BLaER1 treated with 17β-estradiol and CSF1 and Interleukin-3, amounts not matched to agents 10 nM and 100 nM (cell line): ENCODE results near the gene PKDCC.
"Not testable (repeated sequence)": the region's sequence is repeated elsewhere in the genome, so short reads cannot be mapped to it uniquely, and the experiment has no call there.

Source experiments
- H3K27ac ChIP-seq, 11 experiments: shearing (Covaris generic); formaldehyde crosslinking; 2 replicates each; pipeline ENCODE4 v1.8.1; 2022
- H3K27me3 ChIP-seq, 11 experiments: shearing (Covaris generic); formaldehyde crosslinking; 2 replicates each; pipeline ENCODE4 v1.8.1; 2022
- H3K36me3 ChIP-seq, 11 experiments: shearing (Covaris generic); formaldehyde crosslinking; 2 replicates each; pipeline ENCODE4 v1.8.1; 2022
- H3K4me1 ChIP-seq, 10 experiments: shearing (Covaris generic); formaldehyde crosslinking; 2 replicates each; pipeline ENCODE4 v1.8.1; 2022
- H3K4me2 ChIP-seq, 11 experiments: shearing (Covaris generic); formaldehyde crosslinking; 2 replicates each; pipeline ENCODE4 v1.8.1; 2022
- H3K4me3 ChIP-seq, 10 experiments: shearing (Covaris generic); formaldehyde crosslinking; 2 replicates each; pipeline ENCODE4 v1.8.1; 2022
- H3K9ac ChIP-seq, 11 experiments: shearing (Covaris generic); formaldehyde crosslinking; 2 replicates each; pipeline ENCODE4 v1.8.1; 2022
- H3K9me3 ChIP-seq, 11 experiments: shearing (Covaris generic); formaldehyde crosslinking; replicated peaks in 1 of 11; 2 replicates each; pipeline ENCODE4 v1.8.1; 2022
- H4K20me1 ChIP-seq, 11 experiments: shearing (Covaris generic); formaldehyde crosslinking; 2 replicates each; pipeline ENCODE4 v1.8.1; 2022
- Cebpa-rat ChIP-seq, 11 experiments: shearing (Covaris generic); IDR thresholded peaks; 2 replicates each; pipeline ENCODE4 v1.8.1; 2022

The PKDCC gene

DNA sequence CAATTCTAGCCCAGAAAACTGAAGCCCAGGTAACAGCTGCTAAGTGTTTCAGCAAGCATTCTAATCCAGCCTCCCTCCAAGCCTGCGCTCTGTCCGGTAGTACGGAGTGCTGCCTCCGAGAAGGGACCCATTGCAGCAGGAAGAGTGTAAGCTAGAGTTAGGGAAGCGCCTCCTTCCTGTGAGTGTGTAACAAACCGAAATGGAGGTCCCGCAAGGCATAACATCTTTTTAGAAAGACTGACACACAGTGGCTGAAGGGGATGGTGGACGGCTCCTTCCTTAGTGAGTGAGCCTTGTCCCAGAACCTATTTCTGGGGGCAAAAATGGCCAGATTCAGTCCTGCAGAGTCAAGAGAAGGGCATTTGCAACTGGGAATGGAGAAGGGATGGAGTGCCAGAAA is 12.2 kb downstream of the PKDCC start:
- Histone ChIP-seq H3K27ac (peak overlapping the region in 9 of 11 experiments; percentile 49 to 72 (median 65); a peak in 18 of 22 replicates), H4K20me1 (peaks cover 0 to 45% (median 0%) of the 10 kb centered on the region in 11 experiments; a peak in 8 of 22 replicates), H3K4me2 (peak overlapping the region; percentile 72 to 91 (median 84)), H3K4me1 (peaks cover 29 to 69% (median 63%) of the 10 kb centered on the region in 10 experiments), H3K4me3 (peak overlapping the region in 5 of 10 experiments; percentile 5 to 44 (median 28); a peak in 8 of 20 replicates), H3K9ac (peak overlapping the region in 9 of 11 experiments; percentile 13 to 69 (median 54); a peak in 15 of 22 replicates), H3K9me3 (no peaks in the 10 kb centered on the region), H3K36me3 (peaks cover 0 to 56% (median 41%) of the 10 kb centered on the region in 11 experiments; a peak in 19 of 22 replicates), H3K27me3 (no peaks in the 10 kb centered on the region)
- no peak for TF ChIP-seq Cebpa-rat (IDR thresholded peaks at IDR 0.05)

DNA sequence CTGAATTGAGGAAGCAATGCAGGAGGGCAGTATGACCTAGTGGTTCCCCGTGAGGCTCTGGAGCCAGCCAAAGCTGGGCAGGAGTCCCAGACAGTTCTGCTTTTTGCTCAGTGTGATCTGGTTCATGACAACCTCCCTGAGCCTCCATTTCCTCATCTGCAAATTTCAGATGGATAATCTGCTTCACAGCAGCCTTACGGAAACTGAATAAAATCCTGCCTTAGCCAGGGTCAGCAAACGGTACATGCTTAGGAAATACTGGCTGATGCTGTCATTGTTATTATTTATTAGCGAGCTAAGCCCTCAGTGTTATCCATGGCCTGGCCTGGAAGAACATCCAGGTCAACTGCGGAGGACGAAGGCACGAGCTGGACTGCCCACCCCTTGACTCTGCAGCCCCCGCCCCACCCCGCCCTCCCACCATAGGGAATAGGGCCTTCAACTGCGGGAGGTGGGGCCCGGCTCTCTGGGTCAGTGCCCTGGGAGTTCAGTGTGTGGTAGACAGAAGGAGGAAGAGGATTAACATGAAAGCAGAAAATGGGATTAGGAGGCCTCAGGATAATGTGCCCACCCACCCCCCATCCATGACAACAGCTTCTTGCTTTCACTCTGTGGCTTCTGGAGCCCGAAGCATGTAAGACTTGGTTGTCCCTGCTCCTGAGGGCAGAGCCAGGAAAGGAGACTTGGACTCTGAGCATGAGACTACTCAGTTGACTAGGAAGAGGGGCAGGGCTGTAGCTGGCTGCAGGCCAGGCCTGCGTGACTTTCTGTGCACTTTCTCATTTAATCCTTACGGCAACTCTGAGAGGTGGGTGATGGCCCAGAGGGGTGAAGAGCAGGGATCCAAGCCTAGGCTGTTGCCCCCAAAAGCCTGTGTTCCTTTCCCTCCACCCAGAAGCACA is 13.1 kb downstream of the PKDCC start:
- peak overlapping the region; percentile 72 to 91 (median 84) for H3K4me2 ChIP-seq
- no peaks in the 10 kb centered on the region for H3K27me3 ChIP-seq
- H3K4me3 ChIP-seq, result no peak overlapping the region
- no peaks in the 10 kb centered on the region for H3K9me3 ChIP-seq
- peaks cover 0 to 36% (median 0%) of the 10 kb centered on the region in 11 experiments; a peak in 6 of 22 replicates for H4K20me1 ChIP-seq
- H3K9ac ChIP-seq, result peak overlapping the region in 7 of 11 experiments; percentile 13 to 69 (median 54); a peak in 7 of 22 replicates
- H3K27ac ChIP-seq, result peak overlapping the region in 9 of 11 experiments; percentile 49 to 72 (median 65); a peak in 15 of 22 replicates
- peaks cover 23 to 60% (median 54%) of the 10 kb centered on the region in 10 experiments for H3K4me1 ChIP-seq
- no peak for TF ChIP-seq Cebpa-rat (IDR thresholded peaks at IDR 0.05)
- H3K36me3 ChIP-seq, result peaks cover 0 to 47% (median 32%) of the 10 kb centered on the region in 11 experiments; a peak in 19 of 22 replicates

DNA sequence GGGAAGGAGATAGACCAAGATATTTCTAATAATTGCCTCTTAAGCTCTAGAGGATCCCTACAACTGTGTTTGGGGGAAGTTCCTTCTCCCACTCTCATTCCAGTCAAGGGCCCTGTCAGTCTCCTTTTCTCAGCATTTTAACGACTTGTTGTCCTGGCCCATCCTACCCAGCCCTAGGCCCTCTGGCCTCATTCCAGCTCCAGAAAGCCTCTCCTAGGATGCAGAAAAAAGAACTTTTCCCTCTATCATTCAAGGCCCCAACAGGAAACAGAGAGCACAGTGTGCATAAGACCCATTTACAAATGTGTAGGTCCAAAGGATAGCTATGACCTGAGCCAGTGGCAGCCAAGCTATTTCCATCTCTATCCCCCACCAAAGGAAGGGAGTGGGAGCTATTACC is 14.0 kb downstream of the PKDCC start:
- H3K4me3 ChIP-seq, result no peak overlapping the region
- peaks cover 0 to 27% (median 0%) of the 10 kb centered on the region in 11 experiments; a peak in 5 of 22 replicates for H4K20me1 ChIP-seq
- TF ChIP-seq Cebpa-rat (IDR thresholded peaks at IDR 0.05), result no peak
- peaks cover 0 to 38% (median 23%) of the 10 kb centered on the region in 11 experiments; a peak in 19 of 22 replicates for H3K36me3 ChIP-seq
- no peak overlapping the region; a peak in 2 of 22 replicates for H3K27ac ChIP-seq
- no peaks in the 10 kb centered on the region for H3K9me3 ChIP-seq
- peaks cover 23 to 51% (median 46%) of the 10 kb centered on the region in 10 experiments for H3K4me1 ChIP-seq
- H3K27me3 ChIP-seq, result no peaks in the 10 kb centered on the region
- H3K9ac ChIP-seq, result no peak overlapping the region
- H3K4me2 ChIP-seq, result peak overlapping the region in 1 of 11 experiments; percentile 56; a peak in 2 of 22 replicates

DNA sequence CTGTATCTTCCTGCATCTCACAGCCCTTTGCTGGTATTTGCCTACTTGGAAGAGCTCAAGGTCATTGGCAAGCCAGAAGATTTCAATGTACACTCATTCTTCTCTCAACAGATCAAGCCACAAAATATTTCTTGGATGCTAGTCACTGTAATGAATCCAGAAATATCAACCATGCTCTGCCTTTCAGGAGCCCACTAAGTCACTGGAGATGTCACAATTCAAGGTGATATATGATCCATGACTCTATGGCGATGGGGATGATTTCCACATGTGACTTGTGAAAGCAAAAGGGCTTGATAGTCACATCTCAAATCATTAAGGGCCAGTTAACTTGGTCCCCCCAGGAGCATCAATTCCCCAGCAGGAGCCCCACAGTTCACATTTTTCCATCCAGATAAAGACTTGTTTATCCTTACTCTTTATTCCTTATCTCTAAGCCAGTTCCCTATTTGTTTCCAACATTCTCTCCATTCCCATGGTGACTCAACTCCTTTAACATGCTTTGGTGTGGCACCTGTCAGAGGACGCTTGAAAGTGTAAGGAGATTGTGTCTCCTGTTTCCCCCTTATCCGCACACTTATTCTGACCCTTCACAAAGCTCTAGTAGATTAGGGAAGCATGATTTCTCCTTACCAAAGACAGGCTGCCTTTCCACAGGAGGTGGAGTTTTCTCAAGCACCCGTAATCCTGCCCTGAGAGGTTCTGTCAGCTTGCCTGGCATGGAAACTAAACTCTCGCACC is 15.8 kb downstream of the PKDCC start:
- Histone ChIP-seq H3K27me3 (no peaks in the 10 kb centered on the region), H3K27ac (no peak overlapping the region), H3K36me3 (peaks cover 0 to 21% (median 7%) of the 10 kb centered on the region in 11 experiments; a peak in 13 of 22 replicates), H3K4me3 (no peak overlapping the region), H3K9ac (no peak overlapping the region), H3K4me2 (no peak overlapping the region), H4K20me1 (peaks cover 0 to 14% (median 0%) of the 10 kb centered on the region in 11 experiments; a peak in 3 of 22 replicates), H3K9me3 (no peaks in the 10 kb centered on the region), H3K4me1 (peaks cover 23 to 34% (median 30%) of the 10 kb centered on the region in 10 experiments)
- TF ChIP-seq Cebpa-rat (IDR thresholded peaks at IDR 0.05), result no peak

DNA sequence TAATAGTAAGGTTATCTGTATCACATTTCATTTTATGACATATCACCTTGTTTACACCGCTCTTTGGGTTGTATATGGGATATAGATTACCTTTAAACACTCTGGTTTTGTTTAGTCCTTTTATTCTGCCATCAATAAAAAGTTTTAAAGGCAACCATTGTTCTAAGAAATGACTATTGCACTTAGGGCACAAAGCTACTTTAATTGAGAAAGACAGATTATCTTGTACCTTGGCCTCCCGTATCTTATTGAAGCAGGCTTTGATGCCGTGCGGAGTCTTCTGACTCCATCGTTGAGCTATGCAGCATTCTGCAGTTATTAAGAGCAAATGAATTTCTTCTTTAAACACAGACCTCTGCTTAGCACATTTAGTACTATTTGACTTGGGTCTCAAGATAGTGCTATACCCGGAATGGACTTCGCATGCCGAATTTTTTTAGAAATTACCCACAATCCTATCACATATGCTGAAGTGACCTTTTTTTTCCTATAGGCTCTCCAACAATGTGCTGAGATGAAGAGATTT is 16.7 kb downstream of the PKDCC start:
- peaks cover 18 to 25% (median 21%) of the 10 kb centered on the region in 10 experiments for H3K4me1 ChIP-seq
- H3K4me3 ChIP-seq, result no peak overlapping the region
- peaks cover 0 to 12% (median 0%) of the 10 kb centered on the region in 11 experiments; a peak in 5 of 22 replicates for H3K36me3 ChIP-seq
- H3K27ac ChIP-seq, result no peak overlapping the region
- no peaks in the 10 kb centered on the region for H3K27me3 ChIP-seq
- no peak overlapping the region for H3K9ac ChIP-seq
- no peak for TF ChIP-seq Cebpa-rat (IDR thresholded peaks at IDR 0.05)
- H3K4me2 ChIP-seq, result no peak overlapping the region
- H3K9me3 ChIP-seq, result no peaks in the 10 kb centered on the region
- H4K20me1 ChIP-seq, result peaks cover 0 to 5% (median 0%) of the 10 kb centered on the region in 11 experiments; a peak in 1 of 22 replicates

DNA sequence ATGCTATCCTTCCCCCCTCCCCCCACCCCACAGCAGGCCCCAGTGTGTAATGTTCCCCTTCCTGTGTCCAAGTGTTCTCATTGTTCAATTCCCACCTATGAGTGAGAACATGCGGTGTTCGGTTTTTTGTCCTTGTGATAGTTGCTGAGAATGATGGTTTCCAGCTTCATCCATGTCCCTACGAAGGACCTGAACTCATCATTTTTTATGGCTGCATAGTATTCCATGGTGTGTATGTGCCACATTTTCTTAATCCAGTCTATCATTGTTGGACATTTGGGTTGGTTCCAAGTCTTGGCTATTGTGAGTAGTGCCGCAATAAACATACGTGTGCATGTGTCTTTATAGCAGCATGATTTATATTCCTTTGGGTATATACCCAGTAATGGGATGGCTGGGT is 17.9 kb downstream of the PKDCC start:
- H3K4me2 ChIP-seq, H3K4me3 ChIP-seq, H4K20me1 ChIP-seq, H3K9me3 ChIP-seq, H3K27me3 ChIP-seq, H3K9ac ChIP-seq, H3K27ac ChIP-seq: not testable (repeated sequence)
- Histone ChIP-seq H3K4me1 (peaks cover 5 to 12% (median 8%) of the 10 kb centered on the region in 10 experiments; a peak in 19 of 20 replicates), H3K36me3 (peaks cover 0 to 11% (median 0%) of the 10 kb centered on the region in 11 experiments; a peak in 2 of 22 replicates)

DNA sequence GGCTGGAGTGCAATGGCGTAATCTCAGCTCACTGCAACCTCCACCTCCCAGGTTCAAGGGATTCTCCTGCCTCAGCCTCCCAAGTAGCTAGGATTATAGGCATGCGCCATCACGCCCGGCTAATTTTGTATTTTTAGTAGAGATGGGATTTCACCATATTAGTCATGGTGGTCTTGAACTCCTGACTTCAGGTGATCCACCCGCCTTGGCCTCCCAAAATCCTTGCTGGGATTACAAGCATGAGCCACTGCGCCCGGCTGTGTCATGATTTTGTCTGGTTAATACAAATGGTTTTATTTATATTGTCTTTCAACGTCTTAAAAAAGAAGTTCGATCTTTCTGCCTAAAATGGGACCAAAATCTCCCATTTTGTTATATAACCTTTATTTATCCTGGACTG is 19.2 kb downstream of the PKDCC start:
- not testable (repeated sequence) for H3K4me3 ChIP-seq, H3K4me1 ChIP-seq, H3K4me2 ChIP-seq, H3K9me3 ChIP-seq, H4K20me1 ChIP-seq, H3K27me3 ChIP-seq, H3K27ac ChIP-seq, H3K9ac ChIP-seq, H3K36me3 ChIP-seq

DNA sequence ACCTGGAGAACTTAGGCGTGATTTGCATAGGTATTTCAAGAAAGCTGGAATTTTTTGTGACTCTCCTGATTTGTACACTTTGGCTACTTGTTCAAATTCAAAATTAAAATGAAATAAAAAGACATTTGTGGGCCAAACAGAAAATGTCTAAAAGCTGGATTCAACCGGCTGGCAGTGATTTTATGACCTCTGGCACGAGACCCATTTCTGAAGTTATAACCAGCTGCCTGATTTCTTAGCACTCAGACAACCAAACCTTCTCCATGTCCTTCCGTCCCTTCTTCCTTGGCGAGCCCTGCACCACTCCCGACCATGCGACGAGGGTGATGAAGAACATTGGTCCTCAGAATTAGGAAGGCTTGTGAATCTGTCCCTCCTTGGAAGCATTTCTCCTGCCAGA is 19.7 kb downstream of the PKDCC start:
- TF ChIP-seq Cebpa-rat (IDR thresholded peaks at IDR 0.05), result no peak

More for the DNA sequence above, 19.7 kb downstream of the PKDCC start:
- H3K4me1 ChIP-seq, result peaks cover under 1 to 13% (median 9%) of the 10 kb centered on the region in 10 experiments; a peak in 19 of 20 replicates
- no peak overlapping the region for H3K9ac ChIP-seq
- no peaks in the 10 kb centered on the region for H3K27me3 ChIP-seq
- H3K4me2 ChIP-seq, result no peak overlapping the region
- no peaks in the 10 kb centered on the region for H3K9me3 ChIP-seq
- no peak overlapping the region for H3K4me3 ChIP-seq
- H3K27ac ChIP-seq, result no peak overlapping the region
- H4K20me1 ChIP-seq, result no peaks in the 10 kb centered on the region
- no peaks in the 10 kb centered on the region for H3K36me3 ChIP-seq
